SH-SY5Y (cell line): Measurements from ENCODE around the gene SLC1A2.

ENCODE experiments used
- GATA2 ChIP-seq: IDR thresholded peaks from 2 replicates; pipeline ENCODE4 v1.6.1; 2011; ENCODE audit warnings: mild to moderate bottlenecking, low read depth, low read length
- GATA3 ChIP-seq: IDR thresholded peaks from 2 replicates; pipeline ENCODE4 v1.6.1; 2011; ENCODE audit warnings: low read depth, mild to moderate bottlenecking, low read length, moderate library complexity

GRCh38 chr11:35463331-35463751 is 44.0 kb upstream of the SLC1A2 start:
- TF ChIP-seq GATA2, result no peak
- no peak for TF ChIP-seq GATA3
